GM12874 (cell line): ENCODE measurements around the gene THRA.

Experiments
- TF ChIP-seq, protein P1 (sequence below): IDR thresholded peaks from 2 replicates; pipeline ENCODE4 v1.5.1; 2011; ENCODE audit warnings: low read depth, mild to moderate bottlenecking, control low read depth, low read length, moderate library complexity; ENCODE audit not compliant: insufficient read depth

THRA gene

DNA sequence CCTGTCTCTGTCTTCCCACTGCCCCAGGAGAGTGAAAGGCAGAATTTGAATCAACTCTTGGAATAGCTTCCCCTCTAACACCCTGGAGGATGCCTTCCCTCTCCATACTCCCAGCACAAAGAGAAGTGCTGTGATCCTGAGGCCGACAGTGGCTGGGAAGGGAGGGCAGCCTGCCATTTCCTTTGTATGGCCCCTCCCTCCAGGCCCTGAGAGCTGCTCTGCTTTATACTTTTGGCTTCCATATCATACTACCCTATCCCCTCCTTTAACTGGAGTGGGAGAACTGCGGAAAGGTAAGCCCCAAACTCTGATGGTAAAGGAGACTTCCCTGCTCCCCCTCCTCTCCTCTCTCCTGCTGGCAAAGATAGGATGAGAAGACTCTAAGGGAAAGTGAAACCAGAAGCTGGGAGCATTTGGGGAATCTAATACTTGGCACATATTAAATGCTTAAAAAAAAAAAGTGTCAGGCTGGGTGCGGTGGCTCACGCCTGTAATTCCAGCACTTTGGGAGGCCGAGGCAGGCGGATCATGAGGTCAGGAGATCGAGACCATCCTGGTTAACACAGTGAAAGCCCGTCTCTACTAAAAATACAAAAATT, 4.5 kb upstream of the THRA start:
- TF ChIP-seq, protein P1, sequence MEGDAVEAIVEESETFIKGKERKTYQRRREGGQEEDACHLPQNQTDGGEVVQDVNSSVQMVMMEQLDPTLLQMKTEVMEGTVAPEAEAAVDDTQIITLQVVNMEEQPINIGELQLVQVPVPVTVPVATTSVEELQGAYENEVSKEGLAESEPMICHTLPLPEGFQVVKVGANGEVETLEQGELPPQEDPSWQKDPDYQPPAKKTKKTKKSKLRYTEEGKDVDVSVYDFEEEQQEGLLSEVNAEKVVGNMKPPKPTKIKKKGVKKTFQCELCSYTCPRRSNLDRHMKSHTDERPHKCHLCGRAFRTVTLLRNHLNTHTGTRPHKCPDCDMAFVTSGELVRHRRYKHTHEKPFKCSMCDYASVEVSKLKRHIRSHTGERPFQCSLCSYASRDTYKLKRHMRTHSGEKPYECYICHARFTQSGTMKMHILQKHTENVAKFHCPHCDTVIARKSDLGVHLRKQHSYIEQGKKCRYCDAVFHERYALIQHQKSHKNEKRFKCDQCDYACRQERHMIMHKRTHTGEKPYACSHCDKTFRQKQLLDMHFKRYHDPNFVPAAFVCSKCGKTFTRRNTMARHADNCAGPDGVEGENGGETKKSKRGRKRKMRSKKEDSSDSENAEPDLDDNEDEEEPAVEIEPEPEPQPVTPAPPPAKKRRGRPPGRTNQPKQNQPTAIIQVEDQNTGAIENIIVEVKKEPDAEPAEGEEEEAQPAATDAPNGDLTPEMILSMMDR = no peak

DNA sequence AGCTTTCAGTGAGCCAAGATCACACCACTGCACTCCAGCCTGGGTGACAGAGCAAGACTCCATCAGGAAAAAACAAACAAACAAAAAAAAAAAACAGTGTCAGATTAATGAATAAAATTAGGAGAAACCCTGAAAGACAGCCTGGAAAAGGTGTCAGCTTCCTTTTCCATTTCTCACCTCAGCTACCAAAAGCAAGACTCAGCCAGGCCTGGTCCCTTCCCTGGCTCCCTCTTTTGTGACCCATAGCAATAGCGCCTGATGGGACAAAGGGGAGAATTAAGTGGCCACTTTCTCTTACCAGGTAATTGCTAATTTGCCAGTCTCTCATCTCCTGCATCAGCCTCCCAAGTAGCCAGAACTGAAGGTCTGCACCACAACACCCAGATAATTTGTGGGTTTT, 3.9 kb upstream of the THRA start:
- TF ChIP-seq, protein P1 = no peak

DNA sequence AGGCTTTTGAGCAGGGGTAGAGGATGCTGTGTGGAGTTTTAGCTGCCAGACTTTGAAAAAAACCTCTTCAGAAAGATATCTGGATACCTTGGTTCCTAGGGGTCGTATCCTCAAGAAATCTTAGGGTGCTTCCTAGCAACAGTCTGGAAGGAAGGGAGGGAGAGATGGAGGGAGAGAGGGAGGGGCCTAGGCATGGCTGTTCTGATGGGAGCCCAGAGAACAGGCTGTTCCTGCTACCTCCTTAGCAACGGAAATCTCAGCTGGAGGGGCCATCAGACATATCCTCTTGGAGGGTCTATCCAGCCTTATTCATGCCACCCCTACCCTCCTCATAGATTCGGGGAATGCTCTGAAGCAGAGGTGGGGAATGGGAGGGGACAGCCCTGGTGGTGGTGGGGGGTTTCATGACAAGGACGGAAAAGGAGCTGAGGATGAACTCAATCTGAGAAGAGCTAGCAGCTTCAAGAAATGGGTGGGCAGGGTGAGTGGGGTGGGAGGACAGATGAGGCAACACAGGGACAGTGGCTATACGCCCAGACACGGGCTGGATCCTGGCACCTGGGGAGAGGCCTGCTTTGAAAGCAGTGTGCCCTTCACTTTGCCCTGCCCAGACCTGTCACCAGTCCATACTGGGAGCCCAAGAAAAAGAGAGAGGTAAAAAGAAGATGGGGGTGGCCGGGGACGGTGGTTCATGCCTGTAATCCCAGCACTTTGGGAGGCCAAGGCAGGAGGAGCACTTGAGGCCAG, 2.9 kb upstream of the THRA start:
- TF ChIP-seq, protein P1 = no peak

DNA sequence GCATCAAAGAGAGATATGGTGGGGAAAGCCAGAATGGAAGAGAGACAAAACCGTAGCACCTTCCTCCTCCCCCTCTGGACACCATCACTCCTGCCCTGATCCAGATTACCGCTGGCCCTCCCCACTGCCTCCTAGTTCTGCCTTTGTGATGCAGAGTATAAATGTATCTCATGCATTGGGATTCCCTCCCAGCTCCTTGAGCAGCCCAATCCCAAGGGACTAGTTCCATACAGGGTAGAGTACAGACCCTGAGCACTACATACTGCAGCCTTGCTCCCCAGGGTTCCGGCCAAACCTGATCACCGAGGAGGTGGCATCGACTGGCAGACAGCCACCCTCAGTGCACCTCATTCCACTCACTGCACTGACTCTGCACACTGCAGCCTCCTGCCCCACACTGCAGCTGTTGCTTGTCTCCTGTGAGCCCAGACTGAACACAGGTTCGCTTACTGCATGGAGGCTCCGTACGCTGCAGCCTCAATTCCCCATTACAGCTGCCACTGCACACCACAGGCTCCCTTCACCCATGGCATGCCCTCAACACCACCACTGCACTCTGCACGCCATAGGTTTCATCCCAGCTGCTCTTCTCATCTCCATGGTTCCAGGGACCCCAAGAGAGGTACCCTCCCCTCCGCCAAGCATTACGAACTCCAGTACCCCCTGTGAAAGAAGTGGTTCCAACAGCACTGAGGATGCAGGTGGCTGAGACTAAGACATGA, 1.7 kb upstream of the THRA start:
- TF ChIP-seq, protein P1 = no peak

DNA sequence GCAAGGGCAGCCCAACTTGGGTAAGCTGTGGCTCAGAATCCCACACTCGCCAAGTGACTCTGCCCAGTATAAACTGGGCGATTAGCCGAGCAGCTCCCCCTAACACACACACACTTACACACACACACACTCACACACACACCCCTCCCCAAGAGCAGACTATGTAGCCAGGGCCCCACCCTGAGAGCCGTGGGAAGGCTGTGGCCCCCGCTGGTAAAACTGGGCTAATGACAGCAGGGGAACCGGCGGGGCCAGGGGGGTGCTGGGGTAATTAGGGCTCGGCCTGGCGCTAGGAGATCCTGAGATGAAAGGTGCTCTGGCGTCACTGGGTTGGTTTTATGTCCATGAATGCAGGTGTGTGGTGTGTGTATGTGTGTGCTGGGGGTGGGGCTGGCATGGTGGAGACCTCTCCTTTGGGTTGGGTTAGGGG, 1.1 kb upstream of the THRA start:
- TF ChIP-seq, protein P1 = no peak

DNA sequence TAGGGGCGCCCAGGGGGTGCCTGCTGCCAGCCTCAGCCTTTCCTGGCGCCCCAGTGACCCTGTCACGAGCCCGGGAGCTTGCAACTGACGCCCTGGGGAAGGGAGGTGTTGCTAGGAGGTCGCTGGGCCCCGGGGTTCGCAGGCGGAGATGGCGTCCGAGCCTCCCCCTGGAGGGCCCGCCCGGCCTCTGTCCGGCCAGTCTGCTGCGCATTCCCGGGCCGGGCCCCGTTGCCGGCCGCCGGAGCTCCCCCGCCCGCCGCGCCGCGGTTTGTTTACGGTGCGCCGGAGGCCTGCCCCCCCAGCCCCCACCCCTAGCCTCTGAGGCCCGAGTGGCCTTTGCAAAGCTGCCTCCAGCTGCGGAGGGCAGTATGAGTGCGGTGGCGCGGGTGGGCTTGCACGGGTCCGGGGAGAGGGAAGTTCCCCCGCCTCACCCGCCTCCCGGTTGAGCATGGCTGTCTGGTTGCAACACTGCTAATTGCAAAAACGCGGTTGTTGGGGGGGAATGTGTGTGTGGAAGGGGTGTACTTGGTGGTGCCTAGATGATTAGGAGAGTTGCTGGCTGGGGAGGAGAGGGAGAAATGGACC, 514 bp downstream of the THRA start:
- TF ChIP-seq, protein P1 = no peak

DNA sequence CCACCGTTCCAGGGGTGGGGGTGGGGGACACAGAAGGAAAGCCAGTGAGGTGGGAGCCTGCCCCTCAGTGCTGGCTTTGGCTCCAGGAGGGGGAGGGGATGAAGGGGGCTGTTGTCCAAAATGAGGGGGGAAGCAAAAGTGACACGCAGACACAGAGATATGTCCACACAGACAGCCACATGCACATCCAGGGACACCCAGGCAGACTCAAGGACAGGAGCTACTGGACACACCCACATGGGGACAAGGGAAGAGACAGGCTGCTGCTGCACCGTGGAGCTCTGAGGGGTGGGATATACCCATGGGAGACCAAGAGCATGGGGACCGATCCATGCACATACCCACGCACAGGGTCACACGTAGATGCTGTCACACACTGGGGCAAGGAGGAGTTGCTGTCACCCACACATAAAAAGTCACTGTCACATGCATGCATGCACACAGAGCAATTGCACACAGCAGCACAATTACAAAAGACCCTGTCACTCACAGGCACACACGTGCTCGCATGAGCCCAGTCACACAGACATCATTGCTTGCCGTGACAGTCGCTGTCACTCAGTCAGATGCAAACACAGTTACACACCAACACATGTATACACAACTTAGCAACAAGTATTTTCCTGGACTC, 1.3 kb downstream of the THRA start:
- TF ChIP-seq, protein P1 = no peak
